Measurements from ENCODE around the gene RNPEP. TPM values are rescaled to one million over a fixed set of nuclear protein-coding genes. Genes with fewer than 3 reads are reported as not detected.
A peak's percentile ranks its signal among the peaks of the same experiment; 100 is the strongest.
"Not testable (repeated sequence)": the region's sequence is repeated elsewhere in the genome, so short reads cannot be mapped to it uniquely, and the experiment has no call there.

Gene RNPEP
- total RNA-seq, 1 experiment from 2014 or later = 57.4 TPM

GRCh38 chr1:202018468-202019234 lies 36.2 kb downstream of the RNPEP start:
- H3K27ac Mint-ChIP-seq = peak overlapping the region; percentile 50
- peaks cover 11% of the 10 kb centered on the region for H3K36me3 Mint-ChIP-seq
- no peaks in the 10 kb centered on the region for H3K27me3 Mint-ChIP-seq (ENCODE audit: low read depth)
- no peaks in the 10 kb centered on the region for H3K9me3 Mint-ChIP-seq
- no peak overlapping the region for H3K4me3 Mint-ChIP-seq
- ChIA-PET CTCF (interaction anchor here (1.2 to 2.3 kb wide), 3 partner anchors 11 to 123 kb away, joined by 3 to 7 read pairs (median 4); no protein-coding TSS in a partner anchor), POLR2A (no interaction called here)
- ATAC-seq (peak; percentile 50), DNase-seq (ENCODE audit: low spot score) (no peak)
- peaks cover 22% of the 10 kb centered on the region for H3K4me1 Mint-ChIP-seq
- TF ChIP-seq USF2 (CRISPR knock-in tag; IDR thresholded peaks at IDR 0.05) = no peak
- no peak for TF ChIP-seq E2F4 (CRISPR knock-in tag; IDR thresholded peaks at IDR 0.05; ENCODE audit: borderline replicate concordance, low read depth)
- 0 out of 2 replicates have a peak, but pooled peaks have one; percentile 9 for TF ChIP-seq GABPB1 (CRISPR knock-in tag; IDR thresholded peaks at IDR 0.05)
- TF ChIP-seq ZBTB21 (CRISPR knock-in tag; IDR thresholded peaks at IDR 0.05; ENCODE audit: borderline replicate concordance) = no peak
- TF ChIP-seq ESRRA (CRISPR knock-in tag; IDR thresholded peaks at IDR 0.05; ENCODE audit: borderline replicate concordance) = no peak
- no peak for TF ChIP-seq IRF2 (CRISPR knock-in tag; IDR thresholded peaks at IDR 0.05; ENCODE audit: borderline replicate concordance, low read depth)
- no peak for TF ChIP-seq ATF1 (CRISPR knock-in tag; IDR thresholded peaks at IDR 0.05)
- TF ChIP-seq NFE2L1 (CRISPR knock-in tag; IDR thresholded peaks at IDR 0.05) = no peak
- TF ChIP-seq ZBTB43 (CRISPR knock-in tag; IDR thresholded peaks at IDR 0.05) = no peak

- ATAC-seq; CTCF ChIA-PET; H3K36me3 Mint-ChIP-seq; H3K4me3 Mint-ChIP-seq; H3K27me3 Mint-ChIP-seq (ENCODE audit: low read depth); DNase-seq (ENCODE audit: low spot score); H3K9me3 Mint-ChIP-seq: not testable (repeated sequence)
- peak overlapping the region; percentile 50 for H3K27ac Mint-ChIP-seq
- H3K4me1 Mint-ChIP-seq = peaks cover 22% of the 10 kb centered on the region
- POLR2A ChIA-PET = interaction anchor here (0.9 kb wide), 1 partner anchor 9 kb away, joined by 4 read pairs; the partner anchor contains the start of gene ELF3
Measured at GRCh38 chr1:202019235-202019558, 36.7 kb downstream of the RNPEP start.

- Mint-ChIP-seq H3K36me3 (no peaks in the 10 kb centered on the region), H3K4me1 (peaks cover 13% of the 10 kb centered on the region), H3K9me3 (no peaks in the 10 kb centered on the region), H3K4me3 (no peak overlapping the region), H3K27ac (no peak overlapping the region), H3K27me3 (ENCODE audit: low read depth) (no peaks in the 10 kb centered on the region)
- CTCF ChIA-PET = interaction anchor here (0.7 to 1.7 kb wide), 4 partner anchors 96 to 690 kb away, joined by 3 to 5 read pairs (median 4); no protein-coding TSS in a partner anchor
- POLR2A ChIA-PET = interaction anchor here (1.8 kb wide), 1 partner anchor 13 kb away, joined by 8 read pairs; the partner anchor contains the start of gene ELF3
- DNase-seq (ENCODE audit: low spot score) = no peak
- TF ChIP-seq KAT7 (CRISPR knock-in tag; IDR thresholded peaks at IDR 0.05; ENCODE audit: borderline replicate concordance) = no peak
- TF ChIP-seq TEAD4 (CRISPR knock-in tag; IDR thresholded peaks at IDR 0.05) = no peak
- no peak for TF ChIP-seq ZNF416 (CRISPR knock-in tag; IDR thresholded peaks at IDR 0.05)
- TF ChIP-seq ZNF281 (CRISPR knock-in tag; IDR thresholded peaks at IDR 0.05) = no peak
- no peak for TF ChIP-seq ZBTB21 (CRISPR knock-in tag; IDR thresholded peaks at IDR 0.05; ENCODE audit: borderline replicate concordance)
- TF ChIP-seq MLX (CRISPR knock-in tag; IDR thresholded peaks at IDR 0.05) = no peak
- no peak for TF ChIP-seq SP1 (CRISPR knock-in tag; conservative IDR thresholded peaks at IDR 0.05)
- TF ChIP-seq GRHL2 (CRISPR knock-in tag; IDR thresholded peaks at IDR 0.05; ENCODE audit: insufficient replicate concordance, severe bottlenecking) = no peak
- no peak for TF ChIP-seq FOXJ3 (CRISPR knock-in tag; IDR thresholded peaks at IDR 0.05; ENCODE audit: borderline replicate concordance)
- no peak for TF ChIP-seq E2F1 (CRISPR knock-in tag; IDR thresholded peaks at IDR 0.05)
- no peak for ATAC-seq
Measured at GRCh38 chr1:202023001-202023433, 40.6 kb downstream of the RNPEP start.

All from WTC11 (cell line).